Astrocyte of the spinal cord (primary cell): ENCODE data around the gene IZUMO2.

Experiments
- DNase-seq: peaks from one replicate; pipeline ENCODE4 v3.0.0; 2011; ENCODE audit warnings: low read depth, low spot score
- H3K4me3 ChIP-seq: 2 replicates; pipeline ENCODE4 v1.5.1; 2011; ENCODE audit warnings: low read depth, mild to moderate bottlenecking, low read length, moderate library complexity
- CTCF ChIP-seq: IDR thresholded peaks from 2 replicates; pipeline ENCODE4 v1.5.1; 2012; ENCODE audit warnings: low read depth, mild to moderate bottlenecking, low read length, inconsistent platforms
- in situ Hi-C: cut with HindIII; loops from 2 replicates; pipeline ENCODE4 v1.10.0; 2017; ENCODE audit warnings: low sequenced_read_pairs

The IZUMO2 gene

DNA sequence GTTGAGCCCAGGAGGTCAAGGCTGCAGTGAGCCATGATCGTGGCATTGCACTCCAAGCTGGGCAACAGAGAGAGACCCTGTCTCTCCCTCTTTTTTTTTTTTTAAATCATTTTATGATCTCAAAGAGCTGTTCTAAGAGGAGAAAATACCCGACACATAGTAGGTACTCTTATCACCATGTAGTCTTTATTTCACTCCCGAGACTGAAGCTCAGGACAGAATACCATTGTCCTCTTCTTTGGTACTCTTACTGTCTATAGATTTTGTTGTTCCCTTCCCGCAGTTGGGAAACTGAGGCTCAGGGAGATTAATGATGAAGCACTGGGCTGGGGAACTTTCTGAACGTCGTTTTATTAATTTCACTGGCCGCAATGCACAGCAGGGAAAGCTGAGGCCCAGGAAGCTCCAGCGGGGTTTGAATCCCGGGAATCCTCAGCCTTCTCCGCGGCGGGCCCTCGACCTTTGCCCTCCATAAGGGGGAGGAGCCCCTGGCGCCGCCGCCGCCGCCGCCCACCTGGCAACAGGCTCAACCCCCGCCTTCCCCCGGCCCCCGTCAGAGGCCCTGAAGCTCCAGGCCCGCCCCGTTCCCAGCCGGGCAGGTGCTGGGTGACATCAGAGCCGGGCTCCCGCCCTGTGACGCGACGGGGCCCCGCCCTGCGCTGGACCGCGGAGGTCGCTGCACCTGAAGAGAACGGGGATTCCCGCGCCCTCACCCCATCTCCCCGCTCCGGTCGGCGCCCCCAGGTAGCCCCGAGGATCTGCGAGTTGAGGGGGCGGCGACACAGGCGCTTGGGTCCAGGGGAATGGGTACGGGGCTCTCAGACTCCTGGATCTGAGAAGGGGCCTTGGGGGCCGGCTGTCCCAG, 42.0 kb upstream of the IZUMO2 start:
- no peak overlapping the region for H3K4me3 ChIP-seq
- TF ChIP-seq CTCF: no peak
- no peak for DNase-seq
- in situ Hi-C loops: no loop called here

DNA sequence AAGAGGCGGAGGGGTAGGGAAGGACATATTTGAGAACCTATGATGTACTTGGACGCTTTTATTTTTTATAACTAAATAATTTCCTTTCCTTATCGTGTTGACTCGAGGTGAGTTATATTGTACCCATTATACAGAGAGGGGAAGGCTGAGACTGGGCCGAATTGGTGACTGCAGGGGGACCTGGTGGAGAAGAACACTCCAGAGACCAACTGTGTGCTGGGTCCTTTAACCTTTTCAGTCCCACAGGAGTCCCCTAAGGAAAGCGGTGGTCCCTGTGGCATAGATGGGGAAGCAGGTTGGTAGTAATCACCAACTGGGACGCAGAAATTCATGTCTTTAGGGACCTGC, 41.0 kb upstream of the IZUMO2 start:
- H3K4me3 ChIP-seq: no peak overlapping the region
- no peak for TF ChIP-seq CTCF
- no peak for DNase-seq
- in situ Hi-C loops: no loop called here

DNA sequence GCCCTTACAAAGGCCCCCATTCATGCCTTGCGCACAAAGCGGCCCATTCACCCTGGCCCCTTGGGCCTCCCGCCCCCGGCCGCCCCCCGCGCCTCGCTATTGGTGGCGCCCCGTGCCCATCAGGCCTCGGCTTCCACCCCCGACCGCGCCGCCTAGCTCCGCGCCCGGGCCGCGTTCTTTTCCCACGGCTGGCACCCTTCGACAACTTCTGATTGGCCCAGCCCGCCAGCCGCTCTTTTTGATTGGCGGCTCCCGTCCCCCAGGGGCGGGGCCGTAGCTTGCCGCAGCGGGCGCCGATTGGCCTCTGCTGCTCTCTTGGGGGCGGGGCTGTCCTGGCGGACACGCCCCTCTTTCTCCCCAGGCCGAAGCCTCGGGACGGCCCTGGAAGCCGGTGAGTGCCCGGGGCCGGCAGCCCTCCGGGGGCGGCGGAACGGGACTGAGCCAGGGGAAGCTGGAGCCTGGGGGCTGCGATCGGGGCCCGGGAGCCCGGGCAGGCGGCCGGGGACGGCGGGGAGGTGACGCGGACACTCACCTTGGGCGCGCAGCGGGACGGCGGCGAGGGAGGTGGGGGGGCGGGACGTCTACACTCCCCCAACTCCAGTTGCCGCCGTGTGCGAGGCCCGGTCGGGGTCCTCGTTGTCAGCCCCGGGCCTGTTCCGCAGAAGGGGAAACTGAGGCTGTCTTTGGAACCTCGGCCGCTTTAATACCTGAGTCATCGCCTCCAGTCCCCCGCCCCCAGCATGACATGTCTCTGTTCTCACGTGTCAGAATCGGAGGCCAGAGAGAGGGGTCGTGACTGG, 40.4 kb upstream of the IZUMO2 start, which contains the start of gene MYH14:
MYH14 (plus strand) TSS at position 342 of the 800 bp plus-strand sequence. CDS start 6,744 bp downstream, outside the sequence.
- H3K4me3 ChIP-seq: no peak within 1 kb of the TSS
- DNase-seq: peak; percentile 9
- in situ Hi-C loops: no loop called here
- TF ChIP-seq CTCF: no peak

- in situ Hi-C loops: no loop called here
- no peak for DNase-seq
- TF ChIP-seq CTCF: no peak
- no peak overlapping the region for H3K4me3 ChIP-seq
These were observed 39.8 kb upstream of the IZUMO2 start for GRCh38 chr19:50202962-50203280.

DNA sequence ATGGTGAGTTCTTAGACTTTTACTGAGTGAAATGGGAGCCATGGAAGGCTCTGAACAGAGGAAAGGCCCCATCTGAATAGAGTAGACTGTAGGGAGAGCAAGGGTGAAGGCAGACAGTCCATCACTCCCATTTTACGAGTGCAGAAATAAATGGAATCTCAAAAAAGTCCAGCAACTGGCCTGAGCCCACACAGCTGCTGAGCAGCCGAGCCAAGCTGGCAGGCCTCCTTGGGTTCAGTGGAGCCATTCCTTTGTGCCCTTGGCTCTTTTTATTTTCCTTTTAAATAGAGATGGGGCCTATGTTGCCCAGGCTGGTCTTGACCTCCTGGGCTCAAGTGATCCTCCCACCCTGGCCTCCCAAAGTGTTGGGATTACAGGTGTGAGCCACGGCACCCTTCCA, 39.3 kb upstream of the IZUMO2 start:
- in situ Hi-C loops: no loop called here
- no peak for TF ChIP-seq CTCF
- no peak overlapping the region for H3K4me3 ChIP-seq
- no peak for DNase-seq

- TF ChIP-seq CTCF: no peak
- no peak for DNase-seq
- no peak overlapping the region for H3K4me3 ChIP-seq
- in situ Hi-C loops: no loop called here
These were observed 36.1 kb upstream of the IZUMO2 start for GRCh38 chr19:50199259-50199555.
